Measurements from ENCODE around the gene ABCC6. TPM values are rescaled to one million over a fixed set of nuclear protein-coding genes. Genes with fewer than 3 reads are reported as not detected.

Gene ABCC6
- total and polyA plus RNA-seq, 2 of the 4 experiments (the other 2 are of a cell fraction): 0.36 to 1.3 TPM

- Histone ChIP-seq H3K9ac (ENCODE audit: low read depth, low read length) (no peak overlapping the region), H2BK15ac (ENCODE audit: low read depth, low read length) (no peak overlapping the region), H3K36me3 (ENCODE audit: control insufficient read depth, insufficient read depth, low read length) (no peaks in the 10 kb centered on the region; the same call in 1 of the 2 replicates), H3K9me3 (ENCODE audit: control insufficient read depth, insufficient read depth, low read length) (no peaks in the 10 kb centered on the region), H4K91ac (ENCODE audit: insufficient read depth, low read depth, low read length) (no peak overlapping the region), H2BK5ac (ENCODE audit: low read depth, low read length, poor library complexity, severe bottlenecking) (no peak overlapping the region), H3K27ac (ENCODE audit: insufficient read depth, low read length) (no peak overlapping the region), H3K23ac (ENCODE audit: low read depth, low read length) (no peak overlapping the region), H4K5ac (ENCODE audit: low read depth, low read length) (no peak overlapping the region), H2BK120ac (ENCODE audit: low read depth, low read length) (no peak overlapping the region), H3K9me1 (ENCODE audit: insufficient read depth, low read length) (peaks cover 2% of the 10 kb centered on the region; the same call in 1 of the 2 replicates), H3K18ac (ENCODE audit: low read depth, low read length) (no peak overlapping the region), H3K4me3 (ENCODE audit: insufficient read depth, low read depth, low read length) (no peak overlapping the region), H3K4me2 (ENCODE audit: low read depth, low read length) (no peak overlapping the region), H2AFZ (replicated peaks; ENCODE audit: low read length, poor library complexity) (no peak overlapping the region), H3K4ac (ENCODE audit: low read depth, low read length) (no peak overlapping the region), H4K8ac (ENCODE audit: low read depth in 2 of 2, low read length in 2 of 2) (no peak overlapping the region), H3K79me1 (ENCODE audit: low read depth in 1 of 2, low read length in 2 of 2) (no peaks in the 10 kb centered on the region), H3K4me1 (ENCODE audit: control insufficient read depth, insufficient read depth, low read length) (no peaks in the 10 kb centered on the region), H2AK5ac (ENCODE audit: low read depth, low read length) (no peak overlapping the region), H3K56ac (ENCODE audit: extremely low read depth, insufficient read depth, low read length) (no peak overlapping the region), H3K27me3 (ENCODE audit: control insufficient read depth, insufficient read depth, low read length) (no peaks in the 10 kb centered on the region; the same call in 1 of the 2 replicates), H2BK20ac (ENCODE audit: low read depth, low read length) (no peak overlapping the region), H2AK9ac (replicated peaks; ENCODE audit: low read depth, low read length, poor library complexity) (no peak overlapping the region), H4K20me1 (ENCODE audit: insufficient read depth, low read length) (no peaks in the 10 kb centered on the region), H3K14ac (replicated peaks; ENCODE audit: low read depth, low read length) (no peak overlapping the region)
- TF ChIP-seq ELK1 (IDR thresholded peaks at IDR 0.05; ENCODE audit: borderline replicate concordance, low read depth, low read length) (no peak), CEBPB (IDR thresholded peaks at IDR 0.05; ENCODE audit: low read depth, low read length) (no peak), POLR2A (IDR thresholded peaks at IDR 0.05; ENCODE audit: low read depth, low read length) (no peak), BHLHE40 (IDR thresholded peaks at IDR 0.05; ENCODE audit: low read depth, low read length) (no peak), MAZ (IDR thresholded peaks at IDR 0.05; ENCODE audit: borderline replicate concordance, low read depth, low read length) (no peak), FOS (IDR thresholded peaks at IDR 0.05; ENCODE audit: low read depth, low read length) (no peak), NFE2L2 (IDR thresholded peaks at IDR 0.05; ENCODE audit: low read depth, low read length) (no peak), MXI1 (IDR thresholded peaks at IDR 0.05; ENCODE audit: borderline replicate concordance, low read depth, low read length) (no peak)
- TF ChIP-seq, protein P1, sequence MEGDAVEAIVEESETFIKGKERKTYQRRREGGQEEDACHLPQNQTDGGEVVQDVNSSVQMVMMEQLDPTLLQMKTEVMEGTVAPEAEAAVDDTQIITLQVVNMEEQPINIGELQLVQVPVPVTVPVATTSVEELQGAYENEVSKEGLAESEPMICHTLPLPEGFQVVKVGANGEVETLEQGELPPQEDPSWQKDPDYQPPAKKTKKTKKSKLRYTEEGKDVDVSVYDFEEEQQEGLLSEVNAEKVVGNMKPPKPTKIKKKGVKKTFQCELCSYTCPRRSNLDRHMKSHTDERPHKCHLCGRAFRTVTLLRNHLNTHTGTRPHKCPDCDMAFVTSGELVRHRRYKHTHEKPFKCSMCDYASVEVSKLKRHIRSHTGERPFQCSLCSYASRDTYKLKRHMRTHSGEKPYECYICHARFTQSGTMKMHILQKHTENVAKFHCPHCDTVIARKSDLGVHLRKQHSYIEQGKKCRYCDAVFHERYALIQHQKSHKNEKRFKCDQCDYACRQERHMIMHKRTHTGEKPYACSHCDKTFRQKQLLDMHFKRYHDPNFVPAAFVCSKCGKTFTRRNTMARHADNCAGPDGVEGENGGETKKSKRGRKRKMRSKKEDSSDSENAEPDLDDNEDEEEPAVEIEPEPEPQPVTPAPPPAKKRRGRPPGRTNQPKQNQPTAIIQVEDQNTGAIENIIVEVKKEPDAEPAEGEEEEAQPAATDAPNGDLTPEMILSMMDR (conservative IDR thresholded peaks at IDR 0.05; ENCODE audit: low read depth, low read length): no peak
- TF ChIP-seq, protein P2, sequence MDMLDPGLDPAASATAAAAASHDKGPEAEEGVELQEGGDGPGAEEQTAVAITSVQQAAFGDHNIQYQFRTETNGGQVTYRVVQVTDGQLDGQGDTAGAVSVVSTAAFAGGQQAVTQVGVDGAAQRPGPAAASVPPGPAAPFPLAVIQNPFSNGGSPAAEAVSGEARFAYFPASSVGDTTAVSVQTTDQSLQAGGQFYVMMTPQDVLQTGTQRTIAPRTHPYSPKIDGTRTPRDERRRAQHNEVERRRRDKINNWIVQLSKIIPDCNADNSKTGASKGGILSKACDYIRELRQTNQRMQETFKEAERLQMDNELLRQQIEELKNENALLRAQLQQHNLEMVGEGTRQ (IDR thresholded peaks at IDR 0.05; ENCODE audit: low read depth, low read length): no peak
- no peak for ATAC-seq (ENCODE audit: low read depth)
- in situ Hi-C loops (cut with MboI; ENCODE audit: low sequenced_read_pairs): no loop called here
- dilution Hi-C loops (cut with HindIII; ENCODE audit: low sequenced_read_pairs, unreplicated experiment): no loop called here
- ChIA-PET CTCF (no interaction called here), POLR2A (ENCODE audit: unreplicated experiment) (no interaction called here)
- no peak for DNase-seq
- WGBS, 2 experiments (ENCODE audit: extremely low coverage in 2 of 2, insufficient read length in 1 of 2): no CpG with 5 or more reads among the region's 7 CpGs
- intact Hi-C loops (cut with micrococcal nuclease): no loop called here
- BruUV-seq (replicated peaks): no TSS peak
These were observed 57.2 kb downstream of the ABCC6 start for GRCh38 chr16:16166085-16166484.

Measured in IMR-90 (cell line).